ENCODE measurements around the gene ZRANB3.

Gene ZRANB3

DNA sequence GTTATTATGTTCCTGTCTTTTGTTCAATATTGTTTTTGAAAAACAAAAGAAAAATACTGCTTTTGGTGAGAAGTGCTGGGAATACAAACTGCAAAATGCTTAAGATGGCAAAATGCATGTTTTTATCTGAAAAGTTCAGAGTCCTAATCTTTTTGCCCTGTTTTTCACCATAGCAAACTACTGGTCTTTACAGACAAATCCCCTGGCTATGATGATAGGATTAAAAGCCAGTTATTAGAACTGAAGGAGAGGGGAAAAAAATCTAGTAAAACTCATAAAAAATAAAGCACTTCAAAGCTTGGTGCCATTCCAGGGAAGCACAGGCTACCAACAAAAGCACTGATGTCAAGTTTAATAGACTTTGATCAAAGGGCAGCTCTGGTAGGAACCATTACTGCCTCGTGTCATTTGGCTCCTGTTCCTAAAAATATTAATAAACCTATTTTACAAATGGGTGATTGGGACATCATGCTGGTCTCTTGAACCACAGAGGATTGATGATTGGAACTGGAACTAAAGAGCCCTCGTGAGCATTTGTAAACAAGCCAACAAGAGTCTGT is 284.2 kb downstream of the ZRANB3 start:
- TF ChIP-seq CTCF (IDR thresholded peaks at IDR 0.05; ENCODE audit: insufficient read depth, low read length, poor library complexity, severe bottlenecking) = no peak
- DNase-seq (ENCODE audit: extremely low read depth, insufficient read length) = no peak
- H3K4me3 ChIP-seq (replicated peaks; ENCODE audit: low read depth, low read length) = no peak overlapping the region
- no peaks in the 10 kb centered on the region for H3K36me3 ChIP-seq (ENCODE audit: control insufficient read depth, insufficient read depth, low read length)
- H3K27me3 ChIP-seq (replicated peaks; ENCODE audit: control insufficient read depth, insufficient read depth, low read length) = no peaks in the 10 kb centered on the region

DNA sequence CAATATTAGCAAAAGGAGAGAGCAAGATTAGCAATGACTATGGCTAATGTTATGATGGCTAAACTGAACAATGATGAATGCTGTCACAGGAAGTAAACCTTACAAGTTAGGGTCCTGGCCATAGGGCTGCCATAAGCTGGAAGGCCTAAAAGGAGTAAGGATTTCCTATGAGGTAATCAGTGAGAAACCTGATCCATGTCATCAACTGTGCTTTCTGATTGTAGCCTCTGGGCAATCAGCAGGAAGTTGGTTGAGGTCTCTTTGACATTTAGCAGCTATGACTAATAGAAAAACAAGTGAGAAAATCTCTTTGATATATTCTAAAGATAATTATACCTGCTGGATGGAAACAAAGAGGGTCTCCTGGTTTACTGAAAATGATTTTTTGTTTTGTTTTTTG is 285.9 kb downstream of the ZRANB3 start:
- Histone ChIP-seq H3K27me3 (replicated peaks; ENCODE audit: control insufficient read depth, insufficient read depth, low read length) (no peaks in the 10 kb centered on the region), H3K4me3 (replicated peaks; ENCODE audit: low read depth, low read length) (no peak overlapping the region), H3K36me3 (ENCODE audit: control insufficient read depth, insufficient read depth, low read length) (no peaks in the 10 kb centered on the region)
- TF ChIP-seq CTCF (IDR thresholded peaks at IDR 0.05; ENCODE audit: insufficient read depth, low read length, poor library complexity, severe bottlenecking) = no peak
- no peak for DNase-seq (ENCODE audit: extremely low read depth, insufficient read length)

DNA sequence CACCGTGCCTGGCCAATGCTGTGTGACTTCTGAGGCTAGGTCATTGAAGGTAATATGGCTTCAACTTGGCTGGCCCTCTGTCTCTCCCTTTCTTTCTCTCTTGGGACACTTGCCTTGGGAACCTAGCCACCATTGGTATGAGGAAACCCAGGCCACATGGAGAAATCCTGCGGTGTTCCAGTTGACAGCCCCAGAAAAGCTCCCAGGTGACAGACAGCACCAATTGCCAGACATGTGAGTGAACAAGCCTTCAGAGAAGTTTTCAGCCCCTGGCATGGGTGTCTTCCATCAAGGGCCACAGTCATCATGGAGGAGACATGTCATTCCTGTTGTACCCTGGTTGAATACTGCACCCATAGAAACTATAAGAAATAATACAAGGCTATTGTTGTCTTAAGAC is 292.4 kb downstream of the ZRANB3 start:
- no peaks in the 10 kb centered on the region for H3K27me3 ChIP-seq (replicated peaks; ENCODE audit: control insufficient read depth, insufficient read depth, low read length)
- no peak for DNase-seq (ENCODE audit: extremely low read depth, insufficient read length)
- H3K4me3 ChIP-seq (replicated peaks; ENCODE audit: low read depth, low read length) = no peak overlapping the region
- TF ChIP-seq CTCF (IDR thresholded peaks at IDR 0.05; ENCODE audit: insufficient read depth, low read length, poor library complexity, severe bottlenecking) = no peak
- H3K36me3 ChIP-seq (ENCODE audit: control insufficient read depth, insufficient read depth, low read length) = no peaks in the 10 kb centered on the region

GRCh38 chr2:135230150-135230549 is 300.9 kb downstream of the ZRANB3 start:
- TF ChIP-seq CTCF (IDR thresholded peaks at IDR 0.05; ENCODE audit: insufficient read depth, low read length, poor library complexity, severe bottlenecking) = no peak
- H3K36me3 ChIP-seq (ENCODE audit: control insufficient read depth, insufficient read depth, low read length) = no peaks in the 10 kb centered on the region
- no peak overlapping the region for H3K4me3 ChIP-seq (replicated peaks; ENCODE audit: low read depth, low read length)
- H3K27me3 ChIP-seq (replicated peaks; ENCODE audit: control insufficient read depth, insufficient read depth, low read length) = no peaks in the 10 kb centered on the region
- DNase-seq (ENCODE audit: extremely low read depth, insufficient read length) = no peak

DNA sequence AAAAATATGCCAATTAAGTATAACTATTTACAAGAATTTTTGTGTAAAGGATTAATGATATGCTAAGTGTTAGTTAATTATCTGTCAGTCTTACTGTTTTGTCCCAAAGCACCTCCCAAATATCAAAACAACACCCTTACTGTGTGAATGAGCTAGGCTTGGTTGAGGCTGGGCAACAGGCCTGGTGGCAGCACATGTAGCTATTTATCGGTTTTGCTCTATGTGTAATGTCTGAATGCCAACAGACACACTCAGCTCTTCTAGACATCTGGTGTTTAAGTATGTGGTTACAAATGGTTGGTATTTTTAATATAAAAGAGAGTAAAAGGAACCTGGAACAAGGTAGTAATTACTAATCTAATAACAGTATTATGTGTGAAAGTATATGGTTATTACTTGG is 303.6 kb downstream of the ZRANB3 start:
- no peak for DNase-seq (ENCODE audit: extremely low read depth, insufficient read length)
- Histone ChIP-seq H3K4me3 (replicated peaks; ENCODE audit: low read depth, low read length) (no peak overlapping the region), H3K36me3 (ENCODE audit: control insufficient read depth, insufficient read depth, low read length) (no peaks in the 10 kb centered on the region), H3K27me3 (replicated peaks; ENCODE audit: control insufficient read depth, insufficient read depth, low read length) (no peaks in the 10 kb centered on the region)
- TF ChIP-seq CTCF (IDR thresholded peaks at IDR 0.05; ENCODE audit: insufficient read depth, low read length, poor library complexity, severe bottlenecking) = no peak

GRCh38 chr2:135226961-135227360 is 304.1 kb downstream of the ZRANB3 start:
- DNase-seq (ENCODE audit: extremely low read depth, insufficient read length) = no peak
- no peak for TF ChIP-seq CTCF (IDR thresholded peaks at IDR 0.05; ENCODE audit: insufficient read depth, low read length, poor library complexity, severe bottlenecking)
- Histone ChIP-seq H3K36me3 (ENCODE audit: control insufficient read depth, insufficient read depth, low read length) (no peaks in the 10 kb centered on the region), H3K4me3 (replicated peaks; ENCODE audit: low read depth, low read length) (no peak overlapping the region), H3K27me3 (replicated peaks; ENCODE audit: control insufficient read depth, insufficient read depth, low read length) (no peaks in the 10 kb centered on the region)

Data from GM06990 (cell line).